ENCODE data around the gene TMCC3.

DNA sequence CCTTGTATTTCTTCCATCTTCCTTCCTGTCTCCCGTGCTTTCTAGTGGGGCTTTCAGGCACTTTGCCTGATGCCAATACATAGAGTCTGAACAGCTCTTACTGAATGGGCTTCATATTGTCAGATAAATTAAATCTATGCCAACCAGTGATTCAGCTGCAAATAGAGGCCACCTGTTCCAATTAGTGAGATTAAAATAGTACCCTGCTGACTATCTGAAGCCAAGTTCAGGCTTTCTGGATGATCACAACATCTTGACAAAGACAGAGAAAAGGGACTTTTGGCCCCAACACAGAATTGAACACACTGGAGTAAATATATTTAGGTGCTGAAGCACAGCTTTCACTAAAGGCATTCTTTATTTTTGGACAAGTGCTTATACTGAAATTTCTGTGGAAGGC lies 11.8 kb downstream of the TMCC3 start:
- TF ChIP-seq, protein P1, sequence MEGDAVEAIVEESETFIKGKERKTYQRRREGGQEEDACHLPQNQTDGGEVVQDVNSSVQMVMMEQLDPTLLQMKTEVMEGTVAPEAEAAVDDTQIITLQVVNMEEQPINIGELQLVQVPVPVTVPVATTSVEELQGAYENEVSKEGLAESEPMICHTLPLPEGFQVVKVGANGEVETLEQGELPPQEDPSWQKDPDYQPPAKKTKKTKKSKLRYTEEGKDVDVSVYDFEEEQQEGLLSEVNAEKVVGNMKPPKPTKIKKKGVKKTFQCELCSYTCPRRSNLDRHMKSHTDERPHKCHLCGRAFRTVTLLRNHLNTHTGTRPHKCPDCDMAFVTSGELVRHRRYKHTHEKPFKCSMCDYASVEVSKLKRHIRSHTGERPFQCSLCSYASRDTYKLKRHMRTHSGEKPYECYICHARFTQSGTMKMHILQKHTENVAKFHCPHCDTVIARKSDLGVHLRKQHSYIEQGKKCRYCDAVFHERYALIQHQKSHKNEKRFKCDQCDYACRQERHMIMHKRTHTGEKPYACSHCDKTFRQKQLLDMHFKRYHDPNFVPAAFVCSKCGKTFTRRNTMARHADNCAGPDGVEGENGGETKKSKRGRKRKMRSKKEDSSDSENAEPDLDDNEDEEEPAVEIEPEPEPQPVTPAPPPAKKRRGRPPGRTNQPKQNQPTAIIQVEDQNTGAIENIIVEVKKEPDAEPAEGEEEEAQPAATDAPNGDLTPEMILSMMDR (IDR thresholded peaks at IDR 0.05; ENCODE audit: poor library complexity, severe bottlenecking): no peak
- TF ChIP-seq, protein P2, sequence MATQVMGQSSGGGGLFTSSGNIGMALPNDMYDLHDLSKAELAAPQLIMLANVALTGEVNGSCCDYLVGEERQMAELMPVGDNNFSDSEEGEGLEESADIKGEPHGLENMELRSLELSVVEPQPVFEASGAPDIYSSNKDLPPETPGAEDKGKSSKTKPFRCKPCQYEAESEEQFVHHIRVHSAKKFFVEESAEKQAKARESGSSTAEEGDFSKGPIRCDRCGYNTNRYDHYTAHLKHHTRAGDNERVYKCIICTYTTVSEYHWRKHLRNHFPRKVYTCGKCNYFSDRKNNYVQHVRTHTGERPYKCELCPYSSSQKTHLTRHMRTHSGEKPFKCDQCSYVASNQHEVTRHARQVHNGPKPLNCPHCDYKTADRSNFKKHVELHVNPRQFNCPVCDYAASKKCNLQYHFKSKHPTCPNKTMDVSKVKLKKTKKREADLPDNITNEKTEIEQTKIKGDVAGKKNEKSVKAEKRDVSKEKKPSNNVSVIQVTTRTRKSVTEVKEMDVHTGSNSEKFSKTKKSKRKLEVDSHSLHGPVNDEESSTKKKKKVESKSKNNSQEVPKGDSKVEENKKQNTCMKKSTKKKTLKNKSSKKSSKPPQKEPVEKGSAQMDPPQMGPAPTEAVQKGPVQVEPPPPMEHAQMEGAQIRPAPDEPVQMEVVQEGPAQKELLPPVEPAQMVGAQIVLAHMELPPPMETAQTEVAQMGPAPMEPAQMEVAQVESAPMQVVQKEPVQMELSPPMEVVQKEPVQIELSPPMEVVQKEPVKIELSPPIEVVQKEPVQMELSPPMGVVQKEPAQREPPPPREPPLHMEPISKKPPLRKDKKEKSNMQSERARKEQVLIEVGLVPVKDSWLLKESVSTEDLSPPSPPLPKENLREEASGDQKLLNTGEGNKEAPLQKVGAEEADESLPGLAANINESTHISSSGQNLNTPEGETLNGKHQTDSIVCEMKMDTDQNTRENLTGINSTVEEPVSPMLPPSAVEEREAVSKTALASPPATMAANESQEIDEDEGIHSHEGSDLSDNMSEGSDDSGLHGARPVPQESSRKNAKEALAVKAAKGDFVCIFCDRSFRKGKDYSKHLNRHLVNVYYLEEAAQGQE (IDR thresholded peaks at IDR 0.05; ENCODE audit: borderline replicate concordance): no peak
- TF ChIP-seq SMC3 (conservative IDR thresholded peaks at IDR 0.05; ENCODE audit: poor library complexity) (no peak), RAD21 (conservative IDR thresholded peaks at IDR 0.05) (no peak), EP300 (conservative IDR thresholded peaks at IDR 0.05; ENCODE audit: poor library complexity, severe bottlenecking) (no peak)

Data from neural cell (in vitro differentiated cells).